Neural cell (in vitro differentiated cells): ENCODE data around the gene GARIN5A. TPM values are rescaled to one million over a fixed set of nuclear protein-coding genes. Genes with fewer than 3 reads are reported as not detected.

Experiments used
- H2AFZ ChIP-seq: fragments of 200-600, 300-800 bp; sonication (generic), shearing (Covaris generic); 2 replicates; pipeline ENCODE4 v1.6.0; 2014; ENCODE audit warnings: low read depth, mild to moderate bottlenecking, antibody characterized with exemption, low read length, moderate library complexity
- H3F3A ChIP-seq: fragments of 200-600 bp; shearing (Covaris generic); 2 replicates; pipeline ENCODE4 v1.6.1; 2016; ENCODE audit warnings: mild to moderate bottlenecking, moderate library complexity, mixed read lengths, antibody characterized with exemption, low read length; ENCODE audit not compliant: insufficient read depth, poor library complexity, severe bottlenecking
- H3K27ac ChIP-seq: fragments of 200-600, 300-800 bp; sonication (generic), shearing (Covaris generic); 2 replicates; pipeline ENCODE4 v1.5.1; 2014; ENCODE audit warnings: mild to moderate bottlenecking, low read length, moderate library complexity
- H3K27me3 ChIP-seq: fragments of 300-800, 200-600 bp; sonication (generic), shearing (Covaris generic); 2 replicates; pipeline ENCODE4 v1.6.0; 2014; ENCODE audit warnings: mild to moderate bottlenecking, low read depth, low read length, moderate library complexity; ENCODE audit not compliant: insufficient read depth
- H3K36me3 ChIP-seq: fragments of 300-800, 200-600 bp; sonication (generic), shearing (Covaris generic); 2 replicates; pipeline ENCODE4 v1.5.1; 2014; ENCODE audit warnings: mild to moderate bottlenecking, antibody characterized with exemption, low read length, moderate library complexity; ENCODE audit not compliant: insufficient read depth
- H3K4me2 ChIP-seq: fragments of 300-800, 200-600 bp; sonication (generic), shearing (Covaris generic); 2 replicates; pipeline ENCODE4 v1.6.0; 2014; ENCODE audit warnings: mild to moderate bottlenecking, low read length
- H3K4me3 ChIP-seq: fragments of 300-800, 200-600 bp; sonication (generic), shearing (Covaris generic); 2 replicates; pipeline ENCODE4 v1.5.1; 2014; ENCODE audit warnings: mild to moderate bottlenecking, low read length, moderate library complexity
- H3K79me2 ChIP-seq: fragments of 200-600 bp; shearing (Covaris generic); replicated peaks from 2 replicates; pipeline ENCODE4 v1.6.0; 2014; ENCODE audit warnings: mild to moderate bottlenecking, low read length, moderate library complexity; ENCODE audit not compliant: insufficient read depth
- H3K9ac ChIP-seq: fragments of 300-800, 200-600 bp; sonication (generic), shearing (Covaris generic); 2 replicates; pipeline ENCODE4 v1.6.1; 2016; ENCODE audit warnings: mild to moderate bottlenecking, low read length, mixed read lengths
- H3K9me2 ChIP-seq: fragments of 200-600 bp; shearing (Covaris generic); 2 replicates; pipeline ENCODE4 v1.6.1; 2016; ENCODE audit warnings: mild to moderate bottlenecking, low read length, mixed read lengths; ENCODE audit not compliant: insufficient read depth
- H3K9me3 ChIP-seq: fragments of 200-600, 300-800 bp; sonication (generic), shearing (Covaris generic); 2 replicates; pipeline ENCODE4 v1.6.1; 2016; ENCODE audit warnings: mild to moderate bottlenecking, mixed run types, low read length, moderate library complexity, mixed read lengths
- H4K20me1 ChIP-seq: fragments of 200-600 bp; shearing (Covaris generic); 2 replicates; pipeline ENCODE4 v1.6.1; 2016; ENCODE audit warnings: mild to moderate bottlenecking, mixed run types; ENCODE audit not compliant: insufficient read depth
- CTCF ChIP-seq: fragments of 450-650 bp; IDR thresholded peaks from 2 replicates; pipeline ENCODE4 v1.5.1; 2014; ENCODE audit warnings: antibody characterized with exemption, mild to moderate bottlenecking, moderate library complexity; ENCODE audit not compliant: poor library complexity, severe bottlenecking
- EP300 ChIP-seq: fragments of 450-650 bp; conservative IDR thresholded peaks from 2 replicates; pipeline ENCODE4 v1.6.1; 2014; ENCODE audit warnings: antibody characterized with exemption, mild to moderate bottlenecking, moderate library complexity; ENCODE audit not compliant: poor library complexity, severe bottlenecking
- EZH2 ChIP-seq: fragments of 200-600, 300-800 bp; shearing (Covaris generic), sonication (generic); IDR thresholded peaks from 2 replicates; pipeline ENCODE4 v1.6.1; 2014; ENCODE audit warnings: antibody characterized with exemption, low read length, borderline replicate concordance, mild to moderate bottlenecking; ENCODE audit not compliant: insufficient read depth, poor library complexity, severe bottlenecking
- MXI1 ChIP-seq: fragments of 450-650 bp; conservative IDR thresholded peaks from 2 replicates; pipeline ENCODE4 v1.6.1; 2014; ENCODE audit warnings: antibody characterized with exemption, mild to moderate bottlenecking; ENCODE audit not compliant: poor library complexity, severe bottlenecking
- POLR2AphosphoS5 ChIP-seq: IDR thresholded peaks from 2 replicates; pipeline ENCODE4 v1.6.1; 2012
- RAD21 ChIP-seq: fragments of 450-650 bp; conservative IDR thresholded peaks from 2 replicates; pipeline ENCODE4 v1.6.1; 2014; ENCODE audit warnings: antibody characterized with exemption, mild to moderate bottlenecking, moderate library complexity
- REST ChIP-seq: IDR thresholded peaks from 2 replicates; pipeline ENCODE4 v1.6.1; 2012; ENCODE audit warnings: borderline replicate concordance
- SMC3 ChIP-seq: fragments of 450-650 bp; conservative IDR thresholded peaks from 2 replicates; pipeline ENCODE4 v1.6.1; 2014; ENCODE audit warnings: antibody characterized with exemption, mild to moderate bottlenecking, moderate library complexity; ENCODE audit not compliant: poor library complexity
- TAF1 ChIP-seq: IDR thresholded peaks from 2 replicates; pipeline ENCODE4 v1.6.1; 2012; ENCODE audit warnings: low read depth
- polyA plus RNA-seq: library from polyadenylated mRNA; depleted of rRNA; stranded (reverse); fragments of >200 nt; gene quantifications from 2 replicates; pipeline ENCODE4 v1.2.3, GENCODE V29; 2014

GARIN5A gene
- polyA plus RNA-seq, 1 donor from 2014 or later = 3.3 TPM

GRCh38 chr19:50510121-50510670 is 33.5 kb upstream of the GARIN5A start:
- peak overlapping the region; percentile 2 for H2AFZ ChIP-seq
- H3K4me2 ChIP-seq = peak overlapping the region; percentile 81
- no peaks in the 10 kb centered on the region for H3K9me3 ChIP-seq
- H4K20me1 ChIP-seq = no peaks in the 10 kb centered on the region
- TF ChIP-seq EP300 (no peak), POLR2AphosphoS5 (peak; percentile 82)
- H3K36me3 ChIP-seq = no peaks in the 10 kb centered on the region
- H3K9ac ChIP-seq = peak overlapping the region; percentile 95
- H3K27me3 ChIP-seq = no peaks in the 10 kb centered on the region
- H3K9me2 ChIP-seq = no peaks in the 10 kb centered on the region
- peak overlapping the region; percentile 100 for H3K27ac ChIP-seq
- H3K79me2 ChIP-seq = no peaks in the 10 kb centered on the region
- H3F3A ChIP-seq = no peaks in the 10 kb centered on the region
- H3K4me3 ChIP-seq = peak overlapping the region; percentile 69

GRCh38 chr19:50509366-50509765 is 32.7 kb upstream of the GARIN5A start:
- H3K4me3 ChIP-seq = peak overlapping the region; percentile 69
- no peak overlapping the region for H2AFZ ChIP-seq
- peak overlapping the region; percentile 100 for H3K27ac ChIP-seq
- TF ChIP-seq RAD21 (no peak), SMC3 (no peak), MXI1 (no peak), EZH2 (no peak), CTCF (no peak), EP300 (no peak), POLR2AphosphoS5 (no peak)
- peak overlapping the region; percentile 13 for H3K4me2 ChIP-seq
- no peaks in the 10 kb centered on the region for H3K9me2 ChIP-seq
- H3K79me2 ChIP-seq = no peaks in the 10 kb centered on the region
- H3K9ac ChIP-seq = peak overlapping the region; percentile 95
- no peaks in the 10 kb centered on the region for H3F3A ChIP-seq
- no peaks in the 10 kb centered on the region for H3K27me3 ChIP-seq
- H4K20me1 ChIP-seq = no peaks in the 10 kb centered on the region
- H3K36me3 ChIP-seq = no peaks in the 10 kb centered on the region
- no peaks in the 10 kb centered on the region for H3K9me3 ChIP-seq

GRCh38 chr19:50508843-50509190 is 32.2 kb upstream of the GARIN5A start:
- Histone ChIP-seq H3K4me2 (no peak overlapping the region), H2AFZ (no peak overlapping the region), H3K4me3 (no peak overlapping the region), H3K9ac (peak overlapping the region; percentile 95), H3F3A (no peaks in the 10 kb centered on the region), H3K36me3 (no peaks in the 10 kb centered on the region), H4K20me1 (no peaks in the 10 kb centered on the region), H3K9me2 (no peaks in the 10 kb centered on the region), H3K79me2 (no peaks in the 10 kb centered on the region), H3K9me3 (no peaks in the 10 kb centered on the region), H3K27ac (peak overlapping the region; percentile 100), H3K27me3 (no peaks in the 10 kb centered on the region)
- TF ChIP-seq SMC3 (no peak), TAF1 (no peak)

GRCh38 chr19:50507376-50507775 is 30.7 kb upstream of the GARIN5A start:
- H2AFZ ChIP-seq = no peak overlapping the region
- no peaks in the 10 kb centered on the region for H3K79me2 ChIP-seq
- H3F3A ChIP-seq = no peaks in the 10 kb centered on the region
- H3K27ac ChIP-seq = peak overlapping the region; percentile 100
- H3K9me2 ChIP-seq = no peaks in the 10 kb centered on the region
- H3K4me2 ChIP-seq = no peak overlapping the region
- H3K4me3 ChIP-seq = no peak overlapping the region
- no peaks in the 10 kb centered on the region for H3K36me3 ChIP-seq
- TF ChIP-seq CTCF (no peak), SMC3 (no peak), RAD21 (no peak), EZH2 (no peak), TAF1 (no peak), MXI1 (no peak), POLR2AphosphoS5 (no peak), REST (no peak), EP300 (no peak)
- H4K20me1 ChIP-seq = no peaks in the 10 kb centered on the region
- no peaks in the 10 kb centered on the region for H3K27me3 ChIP-seq
- no peaks in the 10 kb centered on the region for H3K9me3 ChIP-seq
- peak overlapping the region; percentile 95 for H3K9ac ChIP-seq
